Activated T-cell treated with anti-CD3 and anti-CD28 coated beads, Interleukin-2, amount 50 U/mL, for 48 hours (primary cell): ENCODE data around the gene SPACA9.

Experiments used
- DNase-seq, 2 experiments: peaks; one replicate each; pipeline ENCODE4 v3.0.0-alpha.2; 2020

Gene SPACA9

GRCh38 chr9:132878695-132879456 lies at the start of gene SPACA9:
SPACA9 (plus strand) TSS chr9:132878898; CDS start chr9:132883948, 5,050 bp downstream.
- peak; percentile 34 to 50 for DNase-seq

DNA sequence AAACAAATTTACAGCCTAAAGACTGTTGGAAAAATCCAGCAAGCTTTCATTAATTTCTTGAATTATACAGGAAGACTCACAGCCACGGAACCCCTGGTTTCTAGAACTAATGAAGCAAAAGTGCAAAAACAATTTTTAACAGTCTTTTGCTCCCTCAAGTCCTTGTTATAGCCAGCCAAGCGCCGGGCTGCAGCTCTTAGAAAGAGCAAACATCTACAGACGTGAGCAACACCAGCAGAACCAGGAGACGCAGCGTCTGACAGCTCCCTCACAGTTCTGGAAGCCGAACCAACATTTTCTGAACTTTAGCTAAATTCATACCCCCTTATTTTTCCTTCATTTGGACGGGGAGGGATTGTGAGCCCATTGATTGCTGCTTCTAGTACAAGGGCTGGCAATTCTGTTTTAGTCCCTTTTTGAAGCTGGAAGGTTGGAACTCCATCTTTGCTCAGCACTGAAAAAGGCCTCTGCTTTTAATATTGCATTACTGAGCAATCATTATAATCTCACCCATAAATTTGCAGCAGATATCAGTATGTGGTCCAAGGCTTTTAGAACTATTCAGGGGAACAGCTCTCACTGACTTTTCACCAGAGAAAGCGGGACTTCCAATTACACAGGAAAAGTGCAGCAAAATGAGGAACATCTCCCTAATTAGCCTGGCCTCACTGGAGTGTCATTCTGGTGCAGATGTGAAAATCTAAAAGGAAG lies 46.4 kb upstream of the SPACA9 start:
- no peak for DNase-seq

GRCh38 chr9:132833550-132834121 lies 45.1 kb upstream of the SPACA9 start:
- DNase-seq, result no peak

GRCh38 chr9:132834343-132834742 lies 44.4 kb upstream of the SPACA9 start:
- no peak for DNase-seq

DNA sequence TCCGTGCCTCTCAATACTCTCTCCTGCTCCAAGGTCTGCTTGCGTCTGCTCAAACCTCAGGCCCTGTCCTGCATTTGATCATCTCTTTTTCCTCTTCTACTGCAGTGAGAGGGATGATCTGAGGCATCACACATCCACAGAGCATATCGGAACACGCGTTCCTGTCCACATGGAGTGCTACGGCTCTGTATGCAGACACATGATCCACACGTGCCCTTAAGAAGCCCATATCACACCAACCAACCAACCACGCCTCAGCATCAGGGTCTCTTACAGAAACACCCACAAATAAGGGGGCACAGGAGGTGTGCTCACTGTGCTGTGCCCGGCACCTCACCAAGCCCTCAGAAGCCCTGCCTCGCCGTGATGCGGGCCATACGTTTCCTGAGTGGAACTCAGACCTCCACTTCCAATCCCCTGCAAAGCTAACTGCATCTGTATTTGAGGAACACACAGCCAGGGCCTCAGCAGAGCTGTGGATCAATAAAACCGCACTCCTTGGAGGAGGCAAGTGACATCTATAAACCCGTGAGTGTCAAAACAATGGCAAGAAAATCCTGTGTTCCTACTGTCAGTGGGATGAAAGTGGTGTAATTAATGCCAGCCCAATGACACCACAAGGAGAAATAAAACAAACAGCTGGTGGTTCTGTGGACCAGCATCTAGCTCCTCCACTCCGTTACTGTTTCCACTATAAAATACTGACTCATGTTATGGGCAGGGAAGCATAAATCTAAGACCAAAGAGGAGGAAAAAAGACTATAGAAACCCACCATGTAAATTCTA lies 41.0 kb upstream of the SPACA9 start:
- no peak for DNase-seq

DNA sequence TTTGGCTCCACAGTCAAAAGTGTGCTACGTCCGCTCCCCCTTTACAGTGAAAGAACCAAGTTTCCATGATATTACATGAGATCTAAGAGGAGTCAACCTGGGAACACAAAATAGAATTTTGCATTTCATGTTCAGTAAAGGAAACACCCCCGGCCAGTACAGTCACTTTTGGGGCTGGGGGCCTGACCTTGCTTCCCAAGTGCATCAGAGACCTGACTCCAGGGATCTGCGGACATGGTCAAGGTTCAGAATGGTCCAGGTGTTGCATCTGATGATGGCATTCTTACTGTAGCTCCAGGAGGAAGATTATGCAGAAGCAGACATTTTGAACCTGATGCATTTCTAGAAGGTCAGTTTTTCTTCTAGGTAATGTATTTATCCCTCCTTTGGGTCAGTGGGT lies 40.4 kb upstream of the SPACA9 start:
- no peak for DNase-seq

DNA sequence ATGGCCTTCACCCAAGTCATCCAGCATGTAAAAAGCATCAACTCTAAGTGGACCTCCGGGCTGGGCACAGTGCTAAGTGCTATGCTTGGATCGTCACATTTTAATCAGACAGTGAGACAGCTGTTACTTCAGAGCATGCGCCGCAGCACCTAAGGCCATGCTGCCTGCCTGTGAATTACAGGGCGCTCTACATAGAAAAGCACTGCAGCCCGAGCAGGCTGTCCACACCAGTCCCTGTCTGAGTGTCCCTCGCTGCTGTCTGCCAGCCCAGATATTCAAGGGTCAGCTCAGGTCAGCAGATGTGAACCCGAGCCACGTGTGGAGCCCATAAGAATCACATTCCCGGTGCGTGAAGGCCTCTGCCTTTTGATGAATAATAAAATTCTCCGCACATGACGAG lies 37.7 kb upstream of the SPACA9 start:
- no peak for DNase-seq

GRCh38 chr9:132842124-132843044 lies 36.3 kb upstream of the SPACA9 start:
- no peak for DNase-seq

- no peak for DNase-seq
Measured at GRCh38 chr9:132846109-132846917, 32.4 kb upstream of the SPACA9 start.

- DNase-seq, result no peak
Measured at GRCh38 chr9:132846918-132847515, 31.7 kb upstream of the SPACA9 start.

GRCh38 chr9:132849185-132849706 lies 29.5 kb upstream of the SPACA9 start:
- peak in 1 of 2 experiments; percentile 25 for DNase-seq

DNA sequence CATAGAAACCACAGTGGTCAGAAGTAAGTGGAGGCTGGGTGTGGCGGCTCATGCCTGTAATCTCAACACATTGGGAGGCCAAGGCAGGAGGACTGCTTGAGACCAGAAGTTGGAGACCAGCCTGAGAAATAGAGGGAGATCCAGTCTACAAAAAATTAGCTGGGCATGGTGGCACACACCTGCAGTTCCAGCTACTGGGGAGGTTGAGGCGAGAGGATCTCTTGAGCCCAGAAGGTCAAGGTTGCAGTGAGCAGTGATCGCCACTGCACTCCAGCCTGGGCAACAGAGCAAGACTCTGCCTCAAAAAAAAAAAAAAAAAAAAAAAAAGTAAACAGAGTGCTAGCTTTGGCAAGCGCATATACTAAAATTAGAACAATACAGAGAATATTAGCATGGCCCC lies 25.2 kb upstream of the SPACA9 start:
- DNase-seq, result no peak

DNA sequence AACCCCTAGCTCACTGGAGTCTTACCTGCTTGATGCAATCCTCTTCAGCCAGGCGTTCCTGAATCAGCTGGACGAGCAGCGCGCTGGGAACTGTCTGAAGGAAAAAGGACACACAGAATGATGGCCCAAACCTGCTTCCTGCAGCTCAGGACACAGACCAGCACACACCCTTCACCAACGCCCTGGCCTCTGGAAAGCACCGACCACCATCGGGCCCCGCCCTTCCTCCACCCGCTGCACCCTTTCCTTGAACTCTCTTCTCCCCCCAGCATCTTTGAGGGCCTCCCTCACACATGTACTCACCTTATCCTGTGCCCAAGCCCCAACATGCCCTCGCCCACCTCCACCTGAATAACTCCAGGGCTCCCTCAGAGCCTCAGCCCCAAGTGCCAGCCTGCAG lies 23.9 kb upstream of the SPACA9 start:
- DNase-seq, result no peak

GRCh38 chr9:132855904-132856303 lies 22.8 kb upstream of the SPACA9 start:
- no peak for DNase-seq

DNA sequence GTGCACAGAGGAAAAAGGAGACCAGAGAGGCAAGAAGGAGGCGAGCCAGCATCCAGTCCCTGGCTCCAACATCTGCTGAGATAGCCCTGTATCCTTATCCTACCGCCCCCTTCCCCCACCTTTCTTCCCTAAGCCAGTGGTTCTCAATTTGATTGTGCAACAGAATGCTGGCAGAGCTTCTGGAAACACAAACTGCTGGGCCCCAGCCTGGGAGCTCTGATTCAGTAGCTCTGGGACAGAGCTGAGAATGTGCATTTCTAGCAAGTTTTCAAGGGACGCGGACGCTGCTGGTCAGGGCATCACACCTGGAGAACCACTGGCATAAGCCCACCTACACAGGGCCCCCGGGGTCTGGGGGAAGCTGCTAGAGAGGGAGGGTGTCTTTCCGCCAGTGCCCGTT lies 21.7 kb upstream of the SPACA9 start:
- DNase-seq, result no peak

GRCh38 chr9:132857616-132858342 lies 20.9 kb upstream of the SPACA9 start:
- no peak for DNase-seq

GRCh38 chr9:132858751-132859150 lies 19.9 kb upstream of the SPACA9 start:
- DNase-seq, result no peak

DNA sequence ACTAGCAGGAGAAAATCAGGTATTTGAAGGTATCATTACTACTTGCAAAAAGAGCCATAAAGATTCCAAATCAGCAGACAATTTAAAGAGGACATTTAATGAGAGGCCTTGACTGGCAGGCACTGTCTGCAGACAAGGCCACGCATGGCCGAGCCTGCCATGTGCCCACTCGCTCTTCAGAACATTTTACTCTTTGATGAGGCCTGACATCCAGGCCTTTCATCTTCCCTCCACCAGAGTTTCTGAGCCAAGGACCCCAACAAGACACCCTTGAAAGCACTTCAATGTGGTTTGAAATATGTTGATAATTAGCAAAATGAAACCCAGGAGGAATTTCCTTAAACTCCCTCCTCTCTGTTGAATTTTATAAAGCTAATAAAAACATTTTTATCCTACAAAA lies 17.0 kb upstream of the SPACA9 start:
- no peak for DNase-seq

- no peak for DNase-seq
Measured at GRCh38 chr9:132862533-132862932, 16.2 kb upstream of the SPACA9 start.

- no peak for DNase-seq
Measured at GRCh38 chr9:132863096-132863495, 15.6 kb upstream of the SPACA9 start.
